Motor neuron (in vitro differentiated cells): Measurements from ENCODE around the gene IMPA2. TPM values are rescaled to one million over a fixed set of nuclear protein-coding genes. Genes with fewer than 3 reads are reported as not detected.

Source experiments
- ATAC-seq, 8 experiments: fragments of 200-7000 bp; cut with Tn5 transposase; replicated peaks in 6 of 8; 2 replicates each; pipeline ENCODE4 v1.8.0; 2021; ENCODE audit warnings: mild to moderate bottlenecking in 8 of 8, moderate library complexity in 8 of 8
- H3K27ac ChIP-seq, 2 donors: fragments of 250-450 bp; sonication (Bioruptor Pico); 2 replicates each; pipeline ENCODE4 v1.9.0; 2021; ENCODE audit warnings: antibody characterized with exemption in 2 of 2, mild to moderate bottlenecking in 2 of 2, moderate library complexity in 1 of 2
- H3K4me1 ChIP-seq, 2 donors: fragments of 250-450 bp; sonication (Bioruptor Pico); replicated peaks in 1 of 2; 2 replicates each; pipeline ENCODE4 v1.6.1; 2021; ENCODE audit warnings: antibody characterized with exemption in 2 of 2, mild to moderate bottlenecking in 2 of 2, moderate library complexity in 1 of 2
- H3K4me3 ChIP-seq, 5 donors: fragments of 250-450 bp; sonication (Bioruptor Pico); 2 replicates each; pipeline ENCODE4 v1.9.0; 2021; ENCODE audit warnings: antibody characterized with exemption in 5 of 5, mild to moderate bottlenecking in 5 of 5, moderate library complexity in 4 of 5
- WGBS, 10 experiments: fragments of 450-650 bp; shearing (Covaris generic); methylation state at CpG; one replicate each; pipeline ENCODE4 v1.0.0; 2022; 5-methylcytosine and 5-hydroxymethylcytosine counted together
- in situ Hi-C, 9 experiments: fragments of 400-800 bp; cut with MboI; loops; one replicate each; pipeline ENCODE4 v1.15.0; 2021; ENCODE audit warnings: low sequenced_read_pairs in 9 of 9, low pct_unique_long_range_greater_than_20kb in 2 of 9; ENCODE audit not compliant: unreplicated experiment in 9 of 9
- total RNA-seq, 8 experiments: library from RNA; unstranded; fragments of 300-600 nt; gene quantifications; 2 replicates each; pipeline versions ENCODE4 v1.2.3 to v1.2.4, GENCODE V29; 2022

Gene IMPA2
- total RNA-seq, 8 experiments from 2014 or later: 4.1 to 54.1 (median 16.8) TPM

- Histone ChIP-seq H3K27ac (no peak overlapping the region), H3K4me1 (peaks cover 31 to 36% of the 10 kb centered on the region in 2 donors), H3K4me3 (no peak overlapping the region)
- peak in 5 of 8 experiments; percentile 35 to 66 (median 60) for ATAC-seq
- 45 to 100% (median 79%) methylated on average over 1 to 8 of the region's 14 CpGs; no CpG with 5 or more reads in 2 of the 10 experiments for WGBS, 10 experiments
- in situ Hi-C loops: loop anchor here in 1 of 9 experiments (25.0 kb wide), 1 partner anchor 277 kb away; no protein-coding TSS in a partner anchor
Measured at GRCh38 chr18:12014521-12015415, 33.5 kb downstream of the IMPA2 start.

GRCh38 chr18:12015416-12016062 is 34.2 kb downstream of the IMPA2 start:
- WGBS, 10 experiments: 40 to 85% (median 67%) methylated on average over 2 to 10 of the region's 13 CpGs; no CpG with 5 or more reads in 2 of the 10 experiments
- Histone ChIP-seq H3K27ac (no peak overlapping the region), H3K4me3 (no peak overlapping the region), H3K4me1 (peaks cover 31 to 36% of the 10 kb centered on the region in 2 donors)
- in situ Hi-C loops: loop anchor here in 1 of 9 experiments (25.0 kb wide), 1 partner anchor 278 kb away; no protein-coding TSS in a partner anchor
- peak in 7 of 8 experiments; percentile 23 to 71 (median 47) for ATAC-seq

GRCh38 chr18:12017081-12017480 is 35.8 kb downstream of the IMPA2 start:
- in situ Hi-C loops: loop anchor here in 1 of 9 experiments (25.0 kb wide), 1 partner anchor 280 kb away; no protein-coding TSS in a partner anchor
- Histone ChIP-seq H3K27ac (no peak overlapping the region), H3K4me3 (no peak overlapping the region), H3K4me1 (peaks cover 31 to 33% of the 10 kb centered on the region in 2 donors)
- 40 to 100% (median 90%) methylated on average over 1 to 4 of the region's 5 CpGs; no CpG with 5 or more reads in 1 of the 10 experiments for WGBS, 10 experiments
- ATAC-seq: no peak

GRCh38 chr18:12018861-12019260 is 37.6 kb downstream of the IMPA2 start:
- in situ Hi-C loops: loop anchor here in 1 of 9 experiments (25.0 kb wide), 1 partner anchor 282 kb away; no protein-coding TSS in a partner anchor
- 79 to 100% (median 96%) methylated on average over 1 to 7 of the region's 7 CpGs for WGBS, 10 experiments
- H3K4me1 ChIP-seq: peaks cover 17% of the 10 kb centered on the region in 2 donors
- H3K4me3 ChIP-seq: no peak overlapping the region
- no peak overlapping the region for H3K27ac ChIP-seq
- no peak for ATAC-seq

GRCh38 chr18:12021077-12021476 is 39.8 kb downstream of the IMPA2 start:
- in situ Hi-C loops: loop anchor here in 1 of 9 experiments (25.0 kb wide), 1 partner anchor 284 kb away; no protein-coding TSS in a partner anchor
- ATAC-seq: no peak
- no peaks in the 10 kb centered on the region for H3K4me1 ChIP-seq
- H3K27ac ChIP-seq: no peak overlapping the region
- WGBS, 10 experiments: 90 to 100% methylated on average over 2 of the region's 2 CpGs; no CpG with 5 or more reads in 8 of the 10 experiments
- no peak overlapping the region for H3K4me3 ChIP-seq

- Histone ChIP-seq H3K4me1 (no peaks in the 10 kb centered on the region), H3K27ac (no peak overlapping the region), H3K4me3 (no peak overlapping the region)
- ATAC-seq: no peak
- in situ Hi-C loops: loop anchor here in 1 of 9 experiments (25.0 kb wide), 1 partner anchor 284 kb away; no protein-coding TSS in a partner anchor
- WGBS, 10 experiments: 40 to 100% (median 97%) methylated on average over 1 to 7 of the region's 8 CpGs
Measured at GRCh38 chr18:12021596-12021995, 40.3 kb downstream of the IMPA2 start.

- WGBS, 10 experiments: 75 to 100% (median 89%) methylated on average over 1 of the region's 3 CpGs; no CpG with 5 or more reads in 7 of the 10 experiments
- Histone ChIP-seq H3K27ac (no peak overlapping the region), H3K4me1 (no peaks in the 10 kb centered on the region), H3K4me3 (no peak overlapping the region)
- no peak for ATAC-seq
- in situ Hi-C loops: loop anchor here in 1 of 9 experiments (25.0 kb wide), 1 partner anchor 286 kb away; no protein-coding TSS in a partner anchor
Measured at GRCh38 chr18:12023375-12023774, 42.1 kb downstream of the IMPA2 start.

- in situ Hi-C loops: loop anchor here in 7 of 9 experiments (25.0 kb wide), 3 partner anchors 89 to 364 kb away; no protein-coding TSS in a partner anchor
- WGBS, 10 experiments: 90 to 100% (median 96%) methylated on average over 1 to 4 of the region's 5 CpGs; no CpG with 5 or more reads in 6 of the 10 experiments
- no peak for ATAC-seq
- peaks cover 2 to 16% of the 10 kb centered on the region in 2 donors for H3K4me1 ChIP-seq
- no peak overlapping the region for H3K27ac ChIP-seq
- H3K4me3 ChIP-seq: no peak overlapping the region
Measured at GRCh38 chr18:12026562-12026961, 45.3 kb downstream of the IMPA2 start.

- in situ Hi-C loops: loop anchor here in 7 of 9 experiments (25.0 kb wide), 3 partner anchors 90 to 365 kb away; no protein-coding TSS in a partner anchor
- H3K4me3 ChIP-seq: no peak overlapping the region
- ATAC-seq: no peak
- H3K27ac ChIP-seq: no peak overlapping the region
- WGBS, 10 experiments: 17 to 100% (median 78%) methylated on average over 1 to 7 of the region's 9 CpGs; no CpG with 5 or more reads in 1 of the 10 experiments
- H3K4me1 ChIP-seq: peaks cover 2 to 16% of the 10 kb centered on the region in 2 donors
Measured at GRCh38 chr18:12027046-12027445, 45.7 kb downstream of the IMPA2 start.

GRCh38 chr18:12027480-12027879 is 46.2 kb downstream of the IMPA2 start:
- Histone ChIP-seq H3K4me3 (no peak overlapping the region), H3K4me1 (peaks cover 2 to 16% of the 10 kb centered on the region in 2 donors), H3K27ac (no peak overlapping the region)
- no peak for ATAC-seq
- in situ Hi-C loops: loop anchor here in 7 of 9 experiments (25.0 kb wide), 3 partner anchors 90 to 365 kb away; no protein-coding TSS in a partner anchor
- WGBS, 10 experiments: 55 to 100% (median 86%) methylated on average over 1 to 4 of the region's 4 CpGs

- peaks cover 2 to 16% of the 10 kb centered on the region in 2 donors for H3K4me1 ChIP-seq
- ATAC-seq: no peak
- H3K27ac ChIP-seq: no peak overlapping the region
- in situ Hi-C loops: loop anchor here in 7 of 9 experiments (25.0 kb wide), 3 partner anchors 91 to 366 kb away; no protein-coding TSS in a partner anchor
- no peak overlapping the region for H3K4me3 ChIP-seq
- 82 to 100% (median 88%) methylated on average over 1 to 9 of the region's 15 CpGs; no CpG with 5 or more reads in 3 of the 10 experiments for WGBS, 10 experiments
Measured at GRCh38 chr18:12028040-12028628, 46.8 kb downstream of the IMPA2 start.

GRCh38 chr18:12028674-12029073 is 47.4 kb downstream of the IMPA2 start:
- in situ Hi-C loops: loop anchor here in 7 of 9 experiments (25.0 kb wide), 3 partner anchors 91 to 366 kb away; no protein-coding TSS in a partner anchor
- no peak for ATAC-seq
- Histone ChIP-seq H3K4me1 (peaks cover 2 to 16% of the 10 kb centered on the region in 2 donors), H3K27ac (no peak overlapping the region), H3K4me3 (no peak overlapping the region)
- WGBS, 10 experiments: 60 to 97% (median 85%) methylated on average over 1 to 6 of the region's 11 CpGs; no CpG with 5 or more reads in 5 of the 10 experiments
